GM21360 (cell line): Measurements from ENCODE around the gene RPTOR.
"Not testable (repeated sequence)": the region's sequence is repeated elsewhere in the genome, so short reads cannot be mapped to it uniquely, and the experiment has no call there.

ENCODE experiments used
- ATAC-seq: cut with Tn5 transposase; IDR thresholded peaks from one replicate; pipeline ENCODE4 v1.9.1; 2021; ENCODE audit warnings: mild to moderate bottlenecking, moderate library complexity; ENCODE audit not compliant: unreplicated experiment

Gene RPTOR

DNA sequence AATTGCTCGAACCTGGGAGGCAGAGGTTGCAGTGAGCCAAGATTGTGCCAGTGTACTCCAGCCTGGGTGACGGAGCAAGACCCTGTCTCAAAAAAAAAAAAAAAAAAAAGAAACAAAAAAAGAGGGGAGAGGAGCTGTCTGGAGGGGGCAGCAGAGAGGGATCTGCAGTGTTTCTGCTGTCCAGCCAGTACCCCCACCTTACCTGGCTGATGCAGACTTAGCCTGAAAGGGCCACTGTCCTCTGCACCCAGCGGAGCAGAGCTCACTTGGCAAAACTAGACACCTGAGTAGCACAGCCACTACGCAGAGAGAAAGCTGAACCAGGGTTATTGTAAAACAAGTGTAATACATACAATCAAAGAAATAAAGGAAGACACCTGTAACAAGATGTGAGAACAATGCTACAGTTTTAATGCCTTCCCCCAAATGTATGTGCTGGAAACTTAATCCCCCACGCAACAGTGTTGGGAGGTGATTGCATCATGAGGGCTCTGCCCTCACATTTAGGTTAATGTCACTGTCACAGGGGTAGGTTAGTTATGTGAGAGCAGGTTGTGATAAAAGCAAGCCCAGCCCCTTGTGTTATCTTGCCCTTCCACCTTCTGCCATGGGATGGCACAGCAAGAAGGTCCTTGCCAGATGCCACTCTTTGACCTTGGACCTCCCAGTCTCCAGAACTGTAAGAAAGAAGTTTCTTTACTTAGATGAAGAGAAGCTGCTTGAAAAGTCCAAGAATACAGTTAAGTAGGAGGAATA, 211.2 kb downstream of the RPTOR start:
- no peak for ATAC-seq

DNA sequence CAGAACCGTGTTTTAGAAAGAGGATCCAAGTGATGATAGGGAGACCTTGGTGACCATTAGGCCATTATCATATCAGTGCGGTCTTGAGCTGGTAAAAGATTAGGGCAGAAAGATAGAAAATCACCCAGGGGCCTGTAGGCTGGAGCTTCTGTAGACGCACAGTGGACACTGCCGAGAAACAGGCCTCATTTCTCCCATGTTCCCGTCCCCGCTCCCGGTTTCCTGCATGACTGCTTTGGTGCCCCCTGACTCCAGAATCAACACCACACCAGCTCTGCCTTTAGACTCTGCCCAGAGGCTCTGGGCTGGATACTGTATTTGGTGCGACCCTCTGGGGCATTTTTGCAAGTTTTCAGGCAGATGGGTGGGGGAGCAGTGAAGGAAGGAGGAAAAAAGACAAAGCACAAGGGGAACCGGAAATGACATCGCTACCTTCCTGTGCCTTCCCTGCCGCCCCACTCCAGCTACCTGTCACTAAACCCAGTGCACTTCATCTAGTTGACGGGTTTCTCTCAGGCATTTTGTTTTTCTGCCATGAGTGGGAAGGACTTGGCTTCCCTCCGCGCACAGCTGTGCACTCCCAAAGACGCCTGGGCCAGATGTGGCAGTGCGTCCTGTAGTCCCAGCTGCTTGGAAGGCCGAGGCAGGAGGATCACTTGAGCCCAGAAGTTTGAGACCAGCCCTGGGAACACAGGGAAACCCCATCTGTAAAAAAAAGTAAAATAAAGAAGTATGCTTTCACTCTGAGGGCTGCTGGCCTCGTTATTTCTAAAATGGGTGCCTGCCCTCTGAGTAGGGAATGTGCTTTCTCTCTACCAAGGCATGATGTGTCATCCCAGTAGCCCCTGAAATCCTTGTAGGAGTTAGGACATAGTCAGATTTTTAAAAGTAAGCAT, 214.1 kb downstream of the RPTOR start:
- no peak for ATAC-seq

- ATAC-seq: no peak
These were observed 214.7 kb downstream of the RPTOR start for GRCh38 chr17:80759377-80759673.

DNA sequence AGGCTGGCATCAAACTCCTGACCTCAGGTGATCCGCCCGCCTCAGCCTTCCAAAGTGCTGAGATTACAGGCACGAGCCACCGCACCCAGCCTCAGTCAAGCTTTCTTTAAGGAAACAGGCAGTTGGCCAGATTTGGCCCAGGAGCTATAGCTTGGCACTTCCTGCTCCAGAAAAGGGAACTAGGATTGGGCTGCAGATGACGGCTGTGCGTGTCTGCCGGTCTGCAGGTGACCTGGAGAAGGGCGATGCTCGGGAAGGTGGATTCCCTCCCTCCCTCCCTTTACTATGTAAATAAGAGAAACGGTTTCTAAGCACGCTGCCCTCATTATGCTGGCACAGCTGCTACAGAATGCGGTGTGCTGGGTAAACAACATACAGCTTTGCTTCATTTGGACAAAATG, 215.9 kb downstream of the RPTOR start:
- ATAC-seq: no peak

- no peak for ATAC-seq
These were observed 216.7 kb downstream of the RPTOR start for GRCh38 chr17:80761110-80761871.

GRCh38 chr17:80762076-80762475, 217.4 kb downstream of the RPTOR start:
- ATAC-seq: no peak

GRCh38 chr17:80763293-80763867, 218.7 kb downstream of the RPTOR start:
- ATAC-seq: no peak

DNA sequence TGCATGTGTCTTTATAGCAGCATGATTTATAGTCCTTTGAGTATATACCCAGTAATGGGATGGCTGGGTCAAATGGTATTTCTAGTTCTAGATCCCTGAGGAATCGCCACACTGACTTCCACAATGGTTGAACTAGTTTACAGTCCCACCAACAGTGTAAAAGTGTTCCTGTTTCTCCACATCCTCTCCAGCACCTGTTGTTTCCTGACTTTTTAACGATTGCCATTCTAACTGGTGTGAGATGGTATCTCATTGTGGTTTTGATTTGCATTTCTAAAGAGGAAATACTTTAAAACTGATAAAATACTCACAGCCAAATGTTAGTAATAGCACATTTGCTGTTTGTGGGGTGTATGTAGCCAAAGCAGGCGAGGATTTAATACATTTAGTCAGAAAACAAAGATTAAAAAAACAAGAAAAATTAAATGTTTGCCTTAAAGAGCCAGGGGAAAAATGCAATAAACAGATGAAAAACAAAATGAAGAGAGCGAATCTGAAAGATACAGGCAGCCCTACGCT, 220.0 kb downstream of the RPTOR start:
- ATAC-seq: not testable (repeated sequence)

DNA sequence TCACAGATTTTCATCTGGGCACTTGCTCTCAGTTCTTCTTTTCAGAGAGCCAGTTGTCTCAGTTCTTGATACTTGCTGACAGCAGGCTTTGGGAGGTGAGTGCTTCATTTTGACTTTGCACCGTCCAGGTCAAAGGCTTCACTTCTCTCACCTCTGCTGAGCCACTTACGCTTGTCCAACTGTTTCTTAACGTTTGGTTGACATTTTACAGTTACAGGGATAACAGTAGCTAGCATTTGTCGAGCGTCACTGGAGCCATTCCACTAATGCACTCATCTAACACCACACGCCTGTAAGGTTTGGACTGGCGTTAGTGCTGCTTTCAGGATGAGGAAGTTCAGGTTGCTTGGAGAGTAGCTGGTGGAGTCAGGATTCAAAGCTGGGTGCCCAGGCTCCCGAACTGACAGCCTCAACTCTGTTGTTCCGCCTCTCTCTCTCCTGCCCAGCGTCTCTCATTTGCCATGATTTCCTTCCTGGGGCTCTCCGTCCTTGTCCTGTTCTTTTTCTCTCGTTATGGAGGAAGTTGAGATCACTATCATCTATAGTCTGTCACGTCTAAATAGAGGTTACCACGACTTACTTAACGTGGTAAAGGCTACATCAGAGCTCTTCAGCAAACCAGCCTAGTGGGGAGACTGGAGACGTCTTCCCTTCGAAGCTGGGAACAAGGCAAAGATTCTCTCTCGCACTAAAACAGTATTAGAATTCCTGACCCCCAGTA, 220.8 kb downstream of the RPTOR start:
- ATAC-seq: no peak

- ATAC-seq: no peak
These were observed 221.7 kb downstream of the RPTOR start for GRCh38 chr17:80766290-80766855.

GRCh38 chr17:80768389-80768788, 223.8 kb downstream of the RPTOR start:
- ATAC-seq: no peak

GRCh38 chr17:80768936-80769335, 224.3 kb downstream of the RPTOR start:
- no peak for ATAC-seq

DNA sequence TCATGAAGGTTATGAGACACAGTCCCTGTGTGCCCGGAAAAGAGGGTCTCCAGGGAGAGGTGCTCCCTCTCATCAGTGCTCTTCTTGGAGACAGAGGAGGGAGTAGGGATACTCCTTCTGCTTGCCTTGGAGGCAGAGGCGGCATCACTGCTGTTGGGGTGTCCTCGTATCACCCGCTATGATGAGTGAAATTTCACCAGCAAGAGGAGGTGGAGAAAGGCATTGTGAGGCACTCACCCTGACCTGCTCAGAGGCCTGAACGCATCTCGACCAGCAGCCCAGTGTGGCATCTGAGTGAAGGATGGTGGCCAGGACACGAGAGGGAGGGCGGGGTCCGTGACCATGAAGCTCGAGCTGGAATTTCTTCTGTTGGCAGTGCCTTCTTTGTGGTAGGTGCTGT, 224.9 kb downstream of the RPTOR start:
- ATAC-seq: no peak

DNA sequence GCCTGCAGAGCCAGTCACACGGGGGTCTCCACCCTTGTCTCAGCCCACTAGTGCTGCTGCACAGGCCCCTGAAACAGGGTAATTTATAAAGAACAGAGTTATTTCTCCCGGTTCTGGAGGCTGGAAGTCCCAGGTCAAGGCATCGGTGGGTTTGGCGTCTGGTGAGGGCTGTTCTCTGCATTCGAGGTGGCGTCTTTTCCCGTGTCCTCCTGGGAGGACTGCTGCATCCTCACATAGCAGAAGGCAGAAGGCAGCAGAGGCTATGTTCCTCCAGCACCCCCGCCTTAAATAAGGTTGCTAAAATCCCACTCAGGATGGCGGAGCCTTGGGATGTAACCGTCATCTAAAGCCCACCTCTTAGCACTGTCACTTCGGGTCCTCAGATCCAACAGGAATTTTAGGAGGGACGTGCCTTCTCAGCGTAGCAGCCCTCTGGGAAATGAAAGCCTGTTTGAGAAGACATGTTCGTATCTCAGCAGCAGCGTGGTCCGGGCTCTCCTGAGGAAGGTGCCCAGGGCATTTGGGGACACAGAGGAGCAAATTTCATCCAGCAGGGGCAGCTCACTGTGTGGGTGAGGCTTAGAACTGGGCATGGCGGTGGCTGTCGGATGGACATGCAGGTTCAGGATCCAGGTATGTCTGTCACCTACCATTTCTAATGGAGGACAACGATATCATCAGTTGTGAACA, 225.4 kb downstream of the RPTOR start:
- ATAC-seq: no peak

DNA sequence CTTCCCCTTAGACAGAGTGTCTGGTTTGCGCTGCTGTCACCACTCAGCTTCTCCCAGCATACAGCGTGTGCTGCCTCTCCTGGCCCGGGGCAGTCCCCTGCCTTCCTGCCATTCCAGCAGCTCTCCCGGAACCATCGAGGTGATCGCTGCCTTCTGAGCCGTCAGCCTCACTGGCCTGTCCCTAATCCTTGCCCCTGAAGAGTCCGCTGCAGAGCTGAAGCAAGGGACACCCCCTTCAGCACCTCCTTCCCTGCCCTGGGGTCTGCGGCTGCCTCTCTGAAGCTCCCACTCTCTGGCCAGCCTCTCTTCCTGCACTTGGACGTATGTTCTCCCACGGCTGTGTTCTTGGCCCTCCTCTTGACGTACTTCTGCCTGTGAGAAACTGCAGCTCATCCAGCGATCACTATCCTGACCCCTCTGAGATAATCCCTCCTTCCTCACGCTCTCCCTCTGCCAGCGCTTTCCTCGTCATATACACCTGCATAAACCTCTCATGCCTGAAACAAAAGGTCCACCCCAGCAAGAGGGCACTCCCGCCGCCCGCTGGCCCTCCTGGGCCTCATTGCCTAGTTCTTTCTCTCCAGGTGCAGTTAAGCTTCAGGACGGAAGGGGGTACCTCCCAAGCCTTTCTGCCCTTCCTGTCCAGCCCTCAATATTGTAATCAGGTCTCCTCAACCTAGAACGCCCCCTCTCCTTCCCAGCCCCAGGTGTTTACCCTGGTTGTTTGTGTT, 226.4 kb downstream of the RPTOR start:
- ATAC-seq: no peak

GRCh38 chr17:80771612-80772005, 227.0 kb downstream of the RPTOR start:
- no peak for ATAC-seq

DNA sequence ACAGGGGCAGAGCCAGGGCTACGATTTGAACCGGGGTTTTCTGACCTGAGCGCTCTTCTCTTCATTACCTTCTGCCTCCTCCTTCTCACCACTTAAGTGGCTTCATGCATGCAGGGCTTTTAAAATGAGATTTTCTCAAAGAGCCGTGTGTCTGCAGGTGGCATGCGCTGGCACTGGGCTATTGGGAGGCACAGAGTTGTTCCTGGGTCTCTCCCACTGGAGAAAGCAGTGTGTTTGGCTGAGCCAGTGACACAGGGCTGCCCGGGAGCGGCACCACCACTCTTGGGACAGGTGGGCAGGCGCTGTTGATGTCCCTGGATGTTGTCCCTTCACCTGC, 228.2 kb downstream of the RPTOR start:
- no peak for ATAC-seq

GRCh38 chr17:80773243-80773991, 228.8 kb downstream of the RPTOR start:
- ATAC-seq: no peak
